Chondrocyte (in vitro differentiated cells): Measurements from ENCODE around the gene DDX10. TPM values are rescaled to one million over a fixed set of nuclear protein-coding genes. Genes with fewer than 3 reads are reported as not detected.

Experiments
- DNase-seq: peaks from one replicate; pipeline ENCODE4 v3.0.0; 2021; ENCODE audit warnings: mixed read lengths, low spot score
- H3K27ac Mint-ChIP-seq: one replicate; pipeline ENCODE4 v1.8.0; 2021; ENCODE audit warnings: mild to moderate bottlenecking, moderate library complexity, mixed read lengths; ENCODE audit not compliant: unreplicated experiment
- H3K27me3 Mint-ChIP-seq: 2 replicates; pipeline ENCODE4 v1.8.0; 2021; ENCODE audit warnings: low read depth, mixed read lengths
- H3K36me3 Mint-ChIP-seq: 2 replicates; pipeline ENCODE4 v1.8.0; 2021; ENCODE audit warnings: low read depth, mixed read lengths
- H3K4me1 Mint-ChIP-seq: 2 replicates; pipeline ENCODE4 v1.8.0; 2021; ENCODE audit warnings: low read depth, mild to moderate bottlenecking, mixed read lengths
- H3K4me3 Mint-ChIP-seq: one replicate; pipeline ENCODE4 v1.8.0; 2021; ENCODE audit warnings: mild to moderate bottlenecking, moderate library complexity, mixed read lengths; ENCODE audit not compliant: unreplicated experiment
- H3K9me3 Mint-ChIP-seq: 2 replicates; pipeline ENCODE4 v1.8.0; 2021; ENCODE audit warnings: low read depth, mixed read lengths
- CTCF ChIP-seq: fragments of 200-600 bp; sonication (generic); IDR thresholded peaks from 2 replicates; pipeline ENCODE4 v1.5.0; 2021; ENCODE audit warnings: antibody characterized with exemption, mild to moderate bottlenecking, moderate library complexity
- total RNA-seq: library from RNA; stranded (reverse); gene quantifications from 3 replicates; pipeline ENCODE4 v1.2.1, GENCODE V29; 2021

DDX10 gene
- total RNA-seq, 1 donor from 2014 or later: 25.3 TPM

- Mint-ChIP-seq H3K9me3 (no peaks in the 10 kb centered on the region), H3K36me3 (peaks cover 2% of the 10 kb centered on the region), H3K27me3 (no peaks in the 10 kb centered on the region), H3K4me3 (no peak overlapping the region), H3K27ac (no peak overlapping the region), H3K4me1 (peaks cover 6% of the 10 kb centered on the region)
- DNase-seq: no peak
- no peak for TF ChIP-seq CTCF
Observed at GRCh38 chr11:108934289-108934688, 269.4 kb downstream of the DDX10 start.

- no peaks in the 10 kb centered on the region for H3K27me3 Mint-ChIP-seq
- no peak overlapping the region for H3K27ac Mint-ChIP-seq
- H3K4me3 Mint-ChIP-seq: no peak overlapping the region
- no peak for DNase-seq
- no peaks in the 10 kb centered on the region for H3K9me3 Mint-ChIP-seq
- H3K36me3 Mint-ChIP-seq: no peaks in the 10 kb centered on the region
- H3K4me1 Mint-ChIP-seq: peaks cover 6% of the 10 kb centered on the region
- no peak for TF ChIP-seq CTCF
Observed at GRCh38 chr11:108934696-108935095, 269.8 kb downstream of the DDX10 start.

GRCh38 chr11:108937746-108938145 is 272.9 kb downstream of the DDX10 start:
- H3K36me3 Mint-ChIP-seq: peaks cover 19% of the 10 kb centered on the region

GRCh38 chr11:108938604-108939003 is 273.7 kb downstream of the DDX10 start:
- Mint-ChIP-seq H3K4me3 (no peak overlapping the region), H3K9me3 (no peaks in the 10 kb centered on the region), H3K27me3 (no peaks in the 10 kb centered on the region), H3K27ac (no peak overlapping the region), H3K36me3 (peaks cover 21% of the 10 kb centered on the region), H3K4me1 (no peaks in the 10 kb centered on the region)
- no peak for TF ChIP-seq CTCF
- no peak for DNase-seq

More at GRCh38 chr11:108937746-108938145, 272.9 kb downstream of the DDX10 start:
- H3K4me1 Mint-ChIP-seq: no peaks in the 10 kb centered on the region
- no peak overlapping the region for H3K27ac Mint-ChIP-seq
- no peak overlapping the region for H3K4me3 Mint-ChIP-seq
- H3K27me3 Mint-ChIP-seq: no peaks in the 10 kb centered on the region
- no peak for DNase-seq
- TF ChIP-seq CTCF: no peak
- H3K9me3 Mint-ChIP-seq: no peaks in the 10 kb centered on the region

GRCh38 chr11:108939135-108939534 is 274.3 kb downstream of the DDX10 start:
- no peak for TF ChIP-seq CTCF
- Mint-ChIP-seq H3K4me1 (no peaks in the 10 kb centered on the region), H3K36me3 (peaks cover 26% of the 10 kb centered on the region), H3K27ac (no peak overlapping the region), H3K9me3 (no peaks in the 10 kb centered on the region), H3K27me3 (no peaks in the 10 kb centered on the region), H3K4me3 (no peak overlapping the region)
- no peak for DNase-seq
